HPDE6-E6E7 (cell line): ENCODE results near the gene FAM53A.
"Not testable (repeated sequence)": the region's sequence is repeated elsewhere in the genome, so short reads cannot be mapped to it uniquely, and the experiment has no call there.

Experiments
- DNase-seq: peaks from one replicate; pipeline ENCODE4 v3.0.0; 2011; ENCODE audit warnings: missing footprints; ENCODE audit errors: extremely low spot score

Gene FAM53A

DNA sequence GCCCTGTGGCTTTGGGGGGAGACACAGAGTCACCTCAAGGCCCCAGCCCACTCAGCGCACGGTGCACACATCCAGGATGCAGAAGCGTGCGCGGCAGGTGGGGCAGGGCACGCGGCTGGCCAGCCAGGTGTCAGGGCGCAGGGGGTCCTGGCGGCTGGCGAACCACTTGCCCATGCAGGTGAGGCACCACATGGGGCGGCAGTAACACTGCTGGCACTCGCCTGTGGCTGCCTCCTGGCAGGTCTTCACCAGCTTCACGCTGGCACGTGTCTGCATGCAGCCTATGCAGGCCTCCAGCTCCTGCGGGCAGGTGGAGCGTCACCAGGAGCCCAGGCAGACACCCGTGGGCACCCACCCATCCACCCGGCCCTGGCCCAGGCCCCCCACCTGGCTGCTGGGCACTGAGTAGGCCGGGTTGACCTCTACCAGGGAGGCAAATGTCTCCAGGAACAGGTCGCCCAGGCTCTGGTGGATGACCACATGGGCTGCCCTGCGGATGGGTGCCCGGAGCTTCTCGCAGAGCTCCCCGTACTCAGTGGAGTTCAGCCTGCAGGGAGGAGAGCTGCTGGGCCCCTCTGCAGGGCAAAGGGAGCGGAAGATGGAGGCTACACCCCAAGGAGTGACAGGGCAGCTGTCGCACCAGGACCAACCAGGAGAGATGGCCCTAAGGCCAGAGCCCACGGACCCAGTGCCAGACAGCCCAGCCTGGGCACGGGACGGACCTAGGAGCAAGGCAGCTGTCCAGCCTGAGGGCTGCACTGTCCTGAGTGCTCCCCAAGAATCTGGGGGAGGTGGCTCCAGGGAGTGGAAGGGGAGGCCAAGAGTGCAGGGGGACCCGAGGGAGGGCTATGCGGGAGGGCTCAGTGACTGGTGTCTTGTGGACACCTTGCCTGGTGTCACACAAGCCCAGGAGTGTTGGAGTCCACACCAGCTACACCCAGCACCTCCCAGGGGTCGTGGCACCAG is 33.3 kb upstream of the FAM53A start:
- DNase-seq: no peak

DNA sequence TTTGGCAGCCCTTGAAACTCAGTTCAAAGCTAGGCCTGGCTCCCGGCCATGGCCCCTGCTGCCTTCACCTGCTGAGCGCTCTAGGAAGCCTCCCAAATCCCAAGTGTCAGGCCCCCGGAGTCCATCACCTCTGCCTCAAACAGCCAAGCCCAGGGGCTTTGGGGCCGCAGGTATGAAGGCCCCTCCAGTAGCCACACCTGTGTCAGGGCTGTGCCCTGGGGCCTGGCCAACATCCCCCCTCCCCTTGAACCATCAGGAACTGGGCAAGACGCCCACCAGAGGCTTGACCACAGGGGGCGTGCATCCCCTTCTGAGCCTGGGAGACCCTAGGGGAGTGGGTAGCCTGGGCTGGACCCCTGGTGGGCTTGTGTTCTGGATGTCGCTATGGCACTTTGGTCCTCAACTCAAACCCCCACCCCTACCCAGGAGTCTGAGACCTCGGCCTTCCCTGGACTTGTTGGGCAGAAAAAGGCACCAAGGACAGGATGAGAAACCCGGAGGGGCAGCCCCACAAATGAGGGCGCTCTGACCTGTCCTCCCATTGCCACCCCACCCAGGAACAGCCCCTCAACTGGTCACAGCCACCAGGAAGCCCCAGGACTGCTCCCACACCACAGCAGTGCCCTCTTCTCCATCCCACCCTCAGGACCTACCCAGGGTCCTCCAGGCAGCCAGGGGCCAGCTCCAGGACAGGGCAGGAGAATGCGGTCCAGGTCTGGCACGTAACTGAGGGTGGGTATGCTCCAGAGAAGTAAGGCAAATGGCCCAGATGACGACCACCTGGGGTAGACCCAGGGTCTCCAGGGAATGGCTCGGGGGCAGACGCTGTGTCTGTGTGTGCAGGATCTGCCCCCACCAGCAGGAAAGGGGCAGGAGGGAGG is 32.2 kb upstream of the FAM53A start:
- DNase-seq: no peak

GRCh38 chr4:1715002-1715758 is 31.1 kb upstream of the FAM53A start:
- DNase-seq: no peak

GRCh38 chr4:1714303-1715001 is 30.3 kb upstream of the FAM53A start:
- DNase-seq: no peak

DNA sequence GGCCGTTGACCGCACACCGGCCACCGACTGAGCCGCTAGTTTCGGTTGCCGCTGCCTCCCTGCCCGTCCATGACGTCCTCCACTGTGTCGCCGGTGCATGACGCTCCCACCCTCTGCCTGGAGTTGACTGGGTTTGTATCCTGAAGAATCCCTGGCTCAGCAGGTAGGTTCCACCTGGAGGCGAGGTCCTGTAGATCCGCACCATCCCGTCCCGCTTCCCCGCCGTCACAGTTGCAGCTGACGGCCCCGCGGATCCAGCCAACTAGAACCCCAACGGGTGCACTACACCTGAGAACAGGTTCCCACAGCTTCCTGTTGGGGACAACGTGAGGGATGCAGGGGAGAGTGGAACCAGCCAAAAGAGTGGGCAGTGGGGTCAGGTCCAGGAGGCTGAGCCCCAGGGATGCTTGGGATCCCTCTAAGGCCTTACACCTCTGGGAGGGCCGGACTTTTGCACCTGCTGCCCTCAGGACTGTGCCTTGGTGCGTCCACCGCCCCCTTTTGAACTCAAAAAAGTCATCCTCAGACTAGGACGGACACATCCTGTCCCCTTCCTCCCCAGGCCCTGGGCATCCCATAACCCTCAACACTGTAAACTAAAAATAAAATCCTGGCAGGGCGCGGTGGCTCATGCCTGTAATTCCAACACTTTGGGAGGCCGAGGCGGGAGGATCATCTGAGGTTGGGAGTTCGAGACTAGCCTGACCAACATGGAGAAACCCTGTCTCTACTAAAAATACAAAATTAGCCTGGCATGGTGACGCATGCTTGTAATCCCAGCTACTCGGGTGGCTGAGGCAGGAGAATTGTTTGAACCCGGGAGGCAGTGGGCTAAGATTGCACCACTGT is 29.1 kb upstream of the FAM53A start:
- no peak for DNase-seq

GRCh38 chr4:1712216-1713002 is 28.3 kb upstream of the FAM53A start, which contains the start of gene SLBP:
SLBP (minus strand) TSS chr4:1712319; CDS start chr4:1712188, 131 bp downstream.
- peak; percentile 97 for DNase-seq

DNA sequence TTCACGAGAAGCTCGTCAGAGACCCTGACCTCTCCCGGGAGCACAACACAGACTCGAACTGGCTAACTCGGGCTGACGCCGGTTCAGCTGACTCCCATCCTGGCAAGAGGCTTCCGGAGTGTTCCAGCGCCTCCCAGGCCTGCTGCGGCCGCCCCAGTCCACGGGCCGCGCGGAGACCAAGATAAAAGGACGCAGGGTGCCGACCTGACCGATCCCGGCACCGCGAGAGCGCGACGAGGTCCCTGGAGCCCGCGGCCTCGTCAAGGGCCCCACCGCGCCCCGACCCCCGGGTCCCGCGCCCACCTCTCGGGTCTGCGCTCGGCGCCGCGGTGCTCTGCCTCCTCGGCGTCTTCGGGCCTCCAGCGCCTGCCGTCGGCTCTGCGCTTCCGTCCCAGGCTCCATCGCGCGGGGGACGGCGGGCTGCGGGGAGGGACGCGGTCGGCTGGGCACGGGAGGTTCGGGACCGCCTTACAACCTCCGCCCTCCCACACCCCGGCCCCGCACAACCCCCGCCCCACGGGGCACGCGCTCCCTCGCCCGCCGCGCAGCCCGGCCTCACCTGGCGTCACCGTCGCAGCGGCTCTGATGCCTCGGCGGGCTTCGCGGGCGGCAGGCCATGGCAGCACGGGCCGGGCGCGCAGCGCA is 27.6 kb upstream of the FAM53A start:
- DNase-seq: no peak

DNA sequence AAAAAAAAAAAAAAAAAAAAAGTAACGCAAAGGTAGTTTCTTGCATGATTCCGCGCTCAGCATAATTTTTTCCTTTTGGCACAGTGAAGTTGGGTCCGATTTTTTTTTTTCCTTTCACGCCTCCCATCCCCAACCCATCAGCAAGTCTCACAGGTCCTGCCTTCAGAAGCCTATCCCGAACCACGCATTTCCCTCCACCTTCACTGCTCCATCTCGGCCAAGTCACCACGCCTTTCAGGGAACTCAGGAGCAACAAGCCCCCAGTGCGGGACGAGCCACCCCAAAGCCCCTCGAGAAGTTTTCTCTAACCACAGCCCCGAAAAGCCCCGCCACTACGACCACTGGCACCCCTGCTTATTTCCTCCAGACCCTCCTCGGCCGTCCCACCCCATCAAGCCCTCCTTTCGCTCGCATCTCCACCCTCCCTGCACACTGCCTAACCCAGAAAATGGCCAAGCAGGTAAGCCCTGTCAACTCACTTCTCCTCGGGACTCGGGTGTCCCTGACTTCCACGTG is 27.0 kb upstream of the FAM53A start:
- DNase-seq: no peak

GRCh38 chr4:1708581-1708980 is 24.5 kb upstream of the FAM53A start:
- DNase-seq: no peak

DNA sequence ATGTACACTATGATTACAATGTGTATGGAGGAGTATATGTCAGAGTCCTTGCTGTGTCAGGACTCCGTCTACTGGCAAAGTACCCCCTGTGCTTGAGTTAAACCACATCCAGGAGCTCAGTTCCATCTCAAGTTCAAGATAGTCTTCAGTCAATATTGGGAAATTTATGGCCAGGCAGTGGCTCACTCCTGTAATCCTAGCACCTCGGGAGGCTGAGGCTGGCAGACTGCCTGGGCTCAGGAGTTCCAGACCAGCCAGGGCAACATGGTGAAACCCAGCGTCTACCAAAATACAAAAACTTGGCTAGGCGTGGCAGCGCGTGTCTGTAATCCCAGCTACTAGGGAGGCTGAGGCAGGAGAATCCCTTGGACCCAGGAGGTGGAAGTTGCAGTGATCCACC is 22.2 kb upstream of the FAM53A start:
- no peak for DNase-seq

DNA sequence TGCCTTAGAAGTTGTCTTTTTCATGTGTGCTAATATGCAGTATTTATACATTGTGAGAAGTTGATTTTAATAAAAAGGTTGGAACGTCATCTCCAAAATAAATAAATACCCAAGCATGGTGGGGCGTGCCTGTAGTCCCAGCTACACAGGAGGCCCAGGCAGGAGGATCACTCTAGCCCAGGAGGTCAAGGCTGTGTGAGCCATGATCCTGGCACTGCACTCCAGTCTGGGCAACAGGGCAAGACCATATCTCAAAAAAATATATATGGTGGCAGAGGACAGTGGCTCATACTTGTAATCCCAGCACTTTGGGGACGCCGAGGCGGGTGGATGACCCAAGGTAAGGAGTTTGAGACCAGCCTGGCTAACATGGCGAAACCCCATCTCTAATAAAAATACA is 21.6 kb upstream of the FAM53A start:
- DNase-seq: no peak

- DNase-seq: no peak
Measured at GRCh38 chr4:1703867-1704266, 19.8 kb upstream of the FAM53A start.

- DNase-seq: not testable (repeated sequence)
Measured at GRCh38 chr4:1701671-1702070, 17.6 kb upstream of the FAM53A start.

DNA sequence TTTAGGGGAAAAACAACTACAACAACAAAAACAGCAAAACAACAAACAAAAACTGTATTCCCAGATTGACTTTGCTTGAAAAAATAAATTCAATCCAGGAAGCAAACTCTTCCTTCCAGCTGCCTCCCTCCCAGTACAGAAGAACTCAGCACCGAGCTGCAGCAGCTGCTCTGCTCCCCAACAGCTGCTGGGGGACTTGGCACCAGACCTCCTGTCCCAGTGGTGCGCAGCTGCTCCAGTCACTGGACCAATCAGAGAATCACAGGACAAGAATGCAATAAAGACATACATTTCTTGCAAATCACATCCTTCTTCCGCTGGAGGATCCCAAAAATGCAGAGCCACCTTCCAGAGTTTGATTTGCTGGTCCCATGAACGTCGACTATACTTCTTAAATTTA is 11.8 kb upstream of the FAM53A start:
- DNase-seq: no peak

GRCh38 chr4:1693131-1693896 is 9.2 kb upstream of the FAM53A start:
- peak; percentile 58 for DNase-seq

- DNase-seq: no peak
Measured at GRCh38 chr4:1691737-1692373, 7.7 kb upstream of the FAM53A start.

DNA sequence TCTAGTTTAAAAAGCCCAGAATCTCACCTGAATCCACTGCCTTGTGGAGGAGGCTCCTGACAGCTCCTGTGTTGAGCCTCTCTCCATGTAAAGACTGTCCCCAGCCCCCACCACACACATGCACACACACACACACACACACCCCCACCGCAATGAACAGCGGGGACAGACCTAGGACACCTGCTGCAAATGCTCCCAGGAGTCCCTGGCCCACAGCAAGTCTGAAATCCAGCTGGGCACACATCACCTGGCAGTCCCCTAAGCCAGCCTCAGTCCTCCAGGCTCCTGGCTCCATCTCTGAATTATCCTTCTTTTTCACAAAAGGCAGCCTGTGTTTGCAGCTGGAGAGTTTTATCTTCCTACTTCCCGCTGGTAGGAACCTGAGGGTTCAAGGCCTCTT is 6.6 kb upstream of the FAM53A start:
- DNase-seq: no peak
